Nephron (organoid): ENCODE results near the gene C4B.

ENCODE experiments used
- H3K27ac Mint-ChIP-seq, 3 experiments: 2 replicates each; pipeline ENCODE4 v1.8.0; 2020; ENCODE audit warnings: mixed read lengths in 3 of 3, mild to moderate bottlenecking in 2 of 3, moderate library complexity in 1 of 3
- H3K27me3 Mint-ChIP-seq: 2 replicates; pipeline ENCODE4 v1.8.0; 2021; ENCODE audit warnings: low read depth, mild to moderate bottlenecking, moderate library complexity, mixed read lengths
- H3K36me3 Mint-ChIP-seq: 2 replicates; pipeline ENCODE4 v1.8.0; 2020; ENCODE audit warnings: low read depth, mixed read lengths
- H3K4me1 Mint-ChIP-seq: 2 replicates; pipeline ENCODE4 v1.8.0; 2020; ENCODE audit warnings: mixed read lengths
- H3K4me3 Mint-ChIP-seq, 3 experiments: 2 replicates each; pipeline ENCODE4 v1.8.0; 2020; ENCODE audit warnings: mild to moderate bottlenecking in 3 of 3, mixed read lengths in 3 of 3, moderate library complexity in 2 of 3
- H3K9me3 Mint-ChIP-seq: 2 replicates; pipeline ENCODE4 v1.8.0; 2020; ENCODE audit warnings: mixed read lengths
- TF ChIP-seq, protein P1 (sequence below), 3 experiments: fragments of 200-600 bp; sonication (generic); IDR thresholded peaks; one replicate each; pipeline ENCODE4 v1.5.0; 2021; ENCODE audit warnings: antibody characterized with exemption in 3 of 3; ENCODE audit not compliant: unreplicated experiment in 3 of 3

C4B gene

DNA sequence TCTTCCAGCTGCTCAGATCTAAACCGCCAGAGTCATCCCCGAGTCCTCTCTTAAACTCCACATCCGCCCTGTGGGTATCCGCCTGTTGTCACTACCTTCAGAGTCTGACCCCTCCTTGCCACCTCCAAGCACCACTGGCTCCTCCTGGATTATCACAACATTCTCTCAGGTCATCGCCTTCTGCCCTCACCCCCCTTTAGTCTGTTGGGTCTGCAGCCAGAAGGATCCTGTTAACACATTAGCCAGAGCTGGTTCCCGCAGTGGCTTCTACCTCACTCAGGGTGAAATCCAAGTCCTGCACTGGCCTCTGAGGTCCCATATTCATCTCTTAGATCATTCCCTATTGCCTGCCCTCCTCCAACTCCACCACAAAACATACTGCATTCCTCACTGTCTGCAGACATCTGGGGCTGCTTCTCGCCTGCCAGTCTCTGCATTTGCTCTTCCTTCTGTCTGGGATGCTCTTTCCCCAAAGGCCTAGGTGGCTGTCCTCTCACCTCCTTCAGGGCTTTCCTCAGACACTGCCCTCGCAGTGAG lies 60.5 kb downstream of the C4B start:
- Mint-ChIP-seq H3K4me3 (peak overlapping the region in 1 of 3 experiments; percentile 10), H3K27me3 (peaks cover 3% of the 10 kb centered on the region), H3K36me3 (no peaks in the 10 kb centered on the region), H3K27ac (peak overlapping the region; percentile 74 to 93 (median 74)), H3K9me3 (no peaks in the 10 kb centered on the region), H3K4me1 (peaks cover 70% of the 10 kb centered on the region)
- TF ChIP-seq, protein P1, sequence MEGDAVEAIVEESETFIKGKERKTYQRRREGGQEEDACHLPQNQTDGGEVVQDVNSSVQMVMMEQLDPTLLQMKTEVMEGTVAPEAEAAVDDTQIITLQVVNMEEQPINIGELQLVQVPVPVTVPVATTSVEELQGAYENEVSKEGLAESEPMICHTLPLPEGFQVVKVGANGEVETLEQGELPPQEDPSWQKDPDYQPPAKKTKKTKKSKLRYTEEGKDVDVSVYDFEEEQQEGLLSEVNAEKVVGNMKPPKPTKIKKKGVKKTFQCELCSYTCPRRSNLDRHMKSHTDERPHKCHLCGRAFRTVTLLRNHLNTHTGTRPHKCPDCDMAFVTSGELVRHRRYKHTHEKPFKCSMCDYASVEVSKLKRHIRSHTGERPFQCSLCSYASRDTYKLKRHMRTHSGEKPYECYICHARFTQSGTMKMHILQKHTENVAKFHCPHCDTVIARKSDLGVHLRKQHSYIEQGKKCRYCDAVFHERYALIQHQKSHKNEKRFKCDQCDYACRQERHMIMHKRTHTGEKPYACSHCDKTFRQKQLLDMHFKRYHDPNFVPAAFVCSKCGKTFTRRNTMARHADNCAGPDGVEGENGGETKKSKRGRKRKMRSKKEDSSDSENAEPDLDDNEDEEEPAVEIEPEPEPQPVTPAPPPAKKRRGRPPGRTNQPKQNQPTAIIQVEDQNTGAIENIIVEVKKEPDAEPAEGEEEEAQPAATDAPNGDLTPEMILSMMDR (IDR thresholded peaks at IDR 0.05; ENCODE audit: unreplicated experiment in 3 of 3), result no peak

DNA sequence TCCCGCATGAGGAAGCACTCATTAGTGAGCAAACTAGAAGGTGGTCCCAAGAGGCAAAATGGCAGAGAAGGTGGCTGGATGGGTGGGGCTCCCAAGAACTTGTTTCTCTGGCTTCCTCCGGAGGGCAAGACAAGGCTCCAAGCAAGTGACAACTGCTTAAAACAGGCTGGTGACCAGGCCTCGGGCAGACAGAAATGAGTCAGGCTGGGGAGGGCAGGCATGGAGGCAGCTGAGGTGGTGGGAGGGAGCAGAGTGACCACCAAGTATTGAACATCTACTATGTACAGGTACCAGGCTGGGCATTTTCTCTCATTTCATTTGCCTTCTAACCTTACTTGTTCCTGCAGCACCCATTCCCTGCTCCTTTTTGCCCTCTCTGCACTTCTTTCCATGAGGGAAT lies 61.2 kb downstream of the C4B start:
- H3K27me3 Mint-ChIP-seq, result peaks cover 3% of the 10 kb centered on the region
- H3K27ac Mint-ChIP-seq, result peak overlapping the region; percentile 74 to 93 (median 78)
- H3K36me3 Mint-ChIP-seq, result no peaks in the 10 kb centered on the region
- H3K4me1 Mint-ChIP-seq, result peaks cover 69% of the 10 kb centered on the region
- H3K9me3 Mint-ChIP-seq, result no peaks in the 10 kb centered on the region
- peak overlapping the region in 1 of 3 experiments; percentile 45 for H3K4me3 Mint-ChIP-seq
- TF ChIP-seq, protein P1 (IDR thresholded peaks at IDR 0.05; ENCODE audit: unreplicated experiment in 3 of 3), result no peak

DNA sequence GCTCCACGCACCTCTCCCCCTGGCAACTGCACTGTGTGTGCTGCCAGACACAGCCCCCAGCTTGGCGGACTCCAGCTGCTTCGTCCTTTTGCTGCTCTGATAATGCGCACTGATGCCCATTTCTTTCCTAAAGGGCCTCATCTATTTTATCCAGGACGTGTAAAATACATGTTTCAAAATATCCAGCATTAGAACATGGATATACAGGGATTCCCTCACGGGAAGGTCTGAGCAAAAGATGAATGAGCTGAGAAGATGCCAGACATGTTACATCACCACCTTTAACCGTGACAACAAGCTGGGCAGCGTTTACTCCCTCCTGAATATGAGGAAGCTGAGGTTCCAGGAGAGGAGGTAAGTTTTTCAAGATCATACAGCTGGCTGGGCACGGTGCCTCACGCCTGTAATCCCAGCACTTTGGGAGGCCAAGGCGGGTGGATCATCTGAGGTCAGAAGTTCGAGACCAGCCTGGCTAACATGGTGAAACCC lies 61.8 kb downstream of the C4B start:
- Mint-ChIP-seq H3K9me3 (no peaks in the 10 kb centered on the region), H3K27me3 (peaks cover 7% of the 10 kb centered on the region), H3K4me1 (peaks cover 70% of the 10 kb centered on the region), H3K4me3 (peak overlapping the region in 1 of 3 experiments; percentile 45), H3K36me3 (no peaks in the 10 kb centered on the region), H3K27ac (peak overlapping the region; percentile 74 to 93 (median 78))
- TF ChIP-seq, protein P1 (IDR thresholded peaks at IDR 0.05; ENCODE audit: unreplicated experiment in 3 of 3), result no peak

DNA sequence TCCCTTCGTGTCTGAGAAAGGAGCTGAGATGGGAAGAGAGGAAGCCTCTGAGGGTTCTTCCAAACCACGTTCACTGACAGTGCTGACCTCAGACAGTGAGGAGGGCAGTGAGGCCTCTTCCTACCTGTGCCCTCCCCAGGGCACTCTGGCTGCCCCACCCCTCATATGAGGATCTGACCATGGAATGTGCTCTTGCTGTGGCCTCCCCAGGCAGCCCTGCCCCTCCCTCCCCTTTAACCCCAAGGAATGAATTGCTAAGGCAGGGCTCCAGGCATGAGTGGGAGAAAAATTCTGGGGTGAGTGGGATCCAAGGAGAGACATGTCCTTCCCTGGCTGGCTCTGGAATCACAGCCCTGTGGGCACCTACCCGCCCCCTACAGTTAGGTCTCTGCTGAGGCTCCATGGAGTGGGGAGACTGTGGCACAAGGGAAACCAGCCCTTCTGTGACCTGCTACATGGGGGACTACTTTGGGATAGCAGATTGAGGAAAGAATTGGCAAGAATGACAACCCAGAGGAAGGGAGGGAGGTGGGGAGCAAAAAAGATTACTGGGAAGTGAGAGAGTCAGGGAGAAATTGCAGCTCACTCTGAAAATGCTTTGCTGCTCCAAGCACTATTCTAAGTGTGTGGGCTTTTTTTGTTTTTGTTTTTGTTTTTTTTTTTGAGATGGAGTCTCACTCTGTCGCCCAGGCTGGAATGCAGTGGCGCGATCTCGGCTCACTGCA lies 65.1 kb downstream of the C4B start:
- Mint-ChIP-seq H3K27me3 (peaks cover 11% of the 10 kb centered on the region), H3K9me3 (no peaks in the 10 kb centered on the region), H3K36me3 (no peaks in the 10 kb centered on the region), H3K4me1 (peaks cover 64% of the 10 kb centered on the region), H3K27ac (peak overlapping the region; percentile 60 to 79 (median 73)), H3K4me3 (no peak overlapping the region)
- TF ChIP-seq, protein P1 (IDR thresholded peaks at IDR 0.05; ENCODE audit: unreplicated experiment in 3 of 3), result no peak

DNA sequence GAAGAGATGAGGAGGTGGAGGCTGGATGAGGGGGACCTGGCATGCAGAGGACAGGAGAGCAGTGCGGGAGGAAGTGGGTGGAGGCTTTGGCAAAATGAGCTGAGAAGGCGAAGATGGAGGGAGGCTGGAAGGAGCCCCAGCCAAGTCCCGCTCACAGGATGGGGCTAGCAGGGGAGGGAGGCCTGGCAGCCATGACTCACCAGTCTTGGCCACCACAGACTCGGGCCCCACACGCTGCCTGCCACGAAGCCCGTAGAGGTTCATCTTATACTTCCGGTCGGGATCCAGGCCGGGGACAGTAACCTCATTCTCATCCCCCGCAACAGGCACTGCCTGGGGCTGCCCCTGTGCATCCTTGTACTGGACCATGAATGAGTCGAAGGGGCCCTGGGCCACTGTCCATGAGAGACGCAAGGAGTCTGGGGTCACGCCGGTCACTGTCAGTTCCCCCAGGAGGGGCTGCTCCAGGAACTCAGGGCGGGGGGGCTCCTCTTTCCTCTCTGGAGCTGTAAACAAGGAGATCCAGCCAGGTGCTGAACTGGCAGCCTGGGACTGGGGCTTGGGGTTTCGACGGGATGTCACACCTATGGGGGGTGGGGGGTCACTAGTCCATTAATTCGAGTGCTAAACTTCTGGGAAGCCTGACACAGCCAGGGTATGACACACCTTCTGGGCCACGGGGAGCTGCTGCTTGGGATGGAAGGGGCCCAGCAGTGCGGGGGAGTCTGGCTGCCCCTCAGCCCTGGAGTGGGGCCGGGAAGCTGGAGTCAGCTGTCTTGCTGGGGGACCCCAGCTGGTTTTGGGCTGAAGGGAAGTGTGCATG lies 66.8 kb downstream of the C4B start:
- Mint-ChIP-seq H3K27ac (peak overlapping the region in 2 of 3 experiments; percentile 79), H3K36me3 (no peaks in the 10 kb centered on the region), H3K4me3 (peak overlapping the region in 2 of 3 experiments; percentile 4 to 49), H3K4me1 (peaks cover 51% of the 10 kb centered on the region), H3K27me3 (peaks cover 19% of the 10 kb centered on the region), H3K9me3 (no peaks in the 10 kb centered on the region)
- TF ChIP-seq, protein P1 (IDR thresholded peaks at IDR 0.05; ENCODE audit: unreplicated experiment in 3 of 3), result no peak
